ENCODE measurements around the gene ADGRD2. TPM values are rescaled to one million over a fixed set of nuclear protein-coding genes. Genes with fewer than 3 reads are reported as not detected.

ADGRD2 gene
- total RNA-seq, 1 donor from 2014 or later = 0.78 TPM

DNA sequence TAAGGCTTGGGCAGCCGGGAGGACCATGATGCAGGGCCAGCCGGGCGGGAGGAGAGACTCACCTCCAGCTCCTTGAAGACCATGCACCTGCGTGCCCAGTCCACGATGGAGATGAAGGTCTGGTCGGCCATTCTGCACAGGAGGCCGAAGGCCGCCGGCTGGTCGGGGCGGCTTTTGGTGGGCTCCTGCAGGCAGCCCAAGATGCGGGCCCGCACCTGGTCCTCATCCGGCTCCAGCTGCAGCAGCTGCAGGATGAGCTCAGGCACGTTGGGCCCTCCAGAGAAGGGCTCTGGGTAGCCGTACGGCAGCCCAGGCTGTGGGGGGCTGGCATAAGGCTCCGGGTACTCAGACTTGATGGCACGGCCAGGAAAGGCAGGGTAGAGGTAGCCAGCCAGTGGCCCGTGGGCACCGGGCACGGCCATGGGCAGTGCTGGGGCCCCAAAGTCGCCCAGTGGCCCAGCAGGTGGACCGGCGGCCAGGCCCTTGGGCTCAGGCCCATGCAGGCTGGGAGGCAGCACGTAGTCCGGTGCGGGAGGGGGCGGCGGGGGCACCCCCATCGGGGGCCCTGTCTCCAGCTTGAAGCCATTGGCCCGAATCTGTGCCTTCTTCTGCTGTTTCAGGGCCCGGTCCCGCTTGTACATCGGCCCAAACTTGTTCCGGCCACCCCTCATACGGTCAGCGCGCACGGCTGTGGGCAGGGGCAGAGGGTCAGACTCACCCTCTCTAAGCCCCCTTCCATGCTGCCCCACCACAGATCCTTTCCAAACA lies 50.0 kb downstream of the ADGRD2 start:
- H3K4me3 Mint-ChIP-seq = no peak overlapping the region
- no peak overlapping the region for H3K27ac Mint-ChIP-seq
- H3K27me3 Mint-ChIP-seq (ENCODE audit: low read depth) = peaks cover 65% of the 10 kb centered on the region
- peaks cover 7% of the 10 kb centered on the region for H3K4me1 Mint-ChIP-seq
- no peak for DNase-seq (ENCODE audit: low spot score in 2 of 2, unreplicated experiment in 2 of 2)
- TF ChIP-seq, protein P1, sequence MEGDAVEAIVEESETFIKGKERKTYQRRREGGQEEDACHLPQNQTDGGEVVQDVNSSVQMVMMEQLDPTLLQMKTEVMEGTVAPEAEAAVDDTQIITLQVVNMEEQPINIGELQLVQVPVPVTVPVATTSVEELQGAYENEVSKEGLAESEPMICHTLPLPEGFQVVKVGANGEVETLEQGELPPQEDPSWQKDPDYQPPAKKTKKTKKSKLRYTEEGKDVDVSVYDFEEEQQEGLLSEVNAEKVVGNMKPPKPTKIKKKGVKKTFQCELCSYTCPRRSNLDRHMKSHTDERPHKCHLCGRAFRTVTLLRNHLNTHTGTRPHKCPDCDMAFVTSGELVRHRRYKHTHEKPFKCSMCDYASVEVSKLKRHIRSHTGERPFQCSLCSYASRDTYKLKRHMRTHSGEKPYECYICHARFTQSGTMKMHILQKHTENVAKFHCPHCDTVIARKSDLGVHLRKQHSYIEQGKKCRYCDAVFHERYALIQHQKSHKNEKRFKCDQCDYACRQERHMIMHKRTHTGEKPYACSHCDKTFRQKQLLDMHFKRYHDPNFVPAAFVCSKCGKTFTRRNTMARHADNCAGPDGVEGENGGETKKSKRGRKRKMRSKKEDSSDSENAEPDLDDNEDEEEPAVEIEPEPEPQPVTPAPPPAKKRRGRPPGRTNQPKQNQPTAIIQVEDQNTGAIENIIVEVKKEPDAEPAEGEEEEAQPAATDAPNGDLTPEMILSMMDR (IDR thresholded peaks at IDR 0.05; ENCODE audit: unreplicated experiment) = no peak
- no peaks in the 10 kb centered on the region for H3K36me3 Mint-ChIP-seq
- H3K9me3 Mint-ChIP-seq = no peaks in the 10 kb centered on the region

DNA sequence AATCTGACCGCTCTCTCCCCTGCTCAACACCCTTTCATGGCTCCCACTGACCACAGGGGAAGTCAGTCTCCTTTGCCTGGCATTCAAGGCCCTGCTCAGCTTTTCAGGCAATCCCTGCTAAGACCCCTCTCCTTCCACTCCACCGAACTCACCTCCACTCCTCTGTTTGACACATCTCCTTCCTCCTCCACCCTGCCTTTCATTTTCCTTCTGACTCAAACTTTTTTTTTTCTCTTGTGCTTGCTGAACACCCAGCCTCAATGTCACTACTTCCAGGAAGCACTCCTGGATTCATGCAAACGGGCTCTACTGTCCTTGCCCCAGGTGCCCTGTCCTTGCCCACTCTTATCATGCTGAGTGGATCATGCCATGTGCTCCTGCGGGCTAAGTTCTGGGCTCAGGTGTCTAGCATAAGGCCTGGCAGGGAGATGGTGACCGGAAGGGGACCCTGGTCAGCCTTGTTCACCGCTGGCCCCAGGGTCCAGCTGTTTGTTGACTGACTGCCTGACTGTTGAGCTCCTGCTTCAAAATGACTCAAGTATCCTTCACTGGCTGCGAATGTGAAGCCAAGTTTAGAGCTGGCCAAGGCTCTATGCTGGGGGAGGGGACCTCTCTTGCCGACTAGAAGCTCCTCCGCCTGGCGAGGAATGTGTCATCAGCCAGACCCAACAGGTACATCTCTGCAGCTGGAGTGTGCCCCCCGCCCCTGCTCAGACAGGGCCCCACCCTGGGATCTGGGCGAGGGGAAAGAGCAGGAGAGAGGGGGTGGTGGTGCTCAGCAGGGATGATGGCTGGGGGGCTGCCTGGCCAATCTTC lies 50.8 kb downstream of the ADGRD2 start:
- TF ChIP-seq, protein P1 (IDR thresholded peaks at IDR 0.05; ENCODE audit: unreplicated experiment) = no peak
- no peak overlapping the region for H3K27ac Mint-ChIP-seq
- H3K27me3 Mint-ChIP-seq (ENCODE audit: low read depth) = peaks cover 70% of the 10 kb centered on the region
- H3K9me3 Mint-ChIP-seq = no peaks in the 10 kb centered on the region
- H3K4me1 Mint-ChIP-seq = peaks cover 7% of the 10 kb centered on the region
- no peaks in the 10 kb centered on the region for H3K36me3 Mint-ChIP-seq
- H3K4me3 Mint-ChIP-seq = no peak overlapping the region
- no peak for DNase-seq (ENCODE audit: low spot score in 2 of 2, unreplicated experiment in 2 of 2)

DNA sequence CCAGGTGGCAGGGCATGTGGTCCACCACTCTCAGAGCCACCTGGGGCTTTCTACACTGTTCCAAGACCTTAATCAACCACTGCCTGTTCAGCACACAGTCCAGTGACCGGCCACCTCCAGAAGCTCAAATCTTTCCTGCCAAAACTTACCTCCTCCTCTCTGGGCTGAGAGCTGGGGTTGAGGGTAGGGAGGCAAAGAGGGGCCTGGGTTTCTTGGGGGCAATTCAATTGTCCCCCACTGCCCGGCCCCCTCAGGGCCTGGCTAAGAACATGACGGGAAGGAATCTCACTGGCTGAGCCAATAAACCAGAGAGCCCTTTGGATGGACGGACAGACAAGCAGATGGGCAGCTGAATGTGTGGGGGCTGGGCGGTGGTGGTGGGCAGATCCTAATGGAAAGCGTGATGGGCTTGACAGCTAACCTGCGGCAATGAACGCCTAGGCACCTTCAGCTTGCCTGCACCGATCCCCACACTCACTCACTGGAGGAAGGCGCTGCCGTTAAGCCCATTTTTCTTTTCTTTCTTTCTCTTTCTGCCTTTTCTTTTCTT lies 51.6 kb downstream of the ADGRD2 start:
- no peak for DNase-seq (ENCODE audit: low spot score in 2 of 2, unreplicated experiment in 2 of 2)
- Mint-ChIP-seq H3K9me3 (no peaks in the 10 kb centered on the region), H3K27ac (no peak overlapping the region), H3K4me1 (peaks cover 7% of the 10 kb centered on the region), H3K27me3 (ENCODE audit: low read depth) (peaks cover 76% of the 10 kb centered on the region), H3K36me3 (no peaks in the 10 kb centered on the region), H3K4me3 (no peak overlapping the region)
- TF ChIP-seq, protein P1 (IDR thresholded peaks at IDR 0.05; ENCODE audit: unreplicated experiment) = no peak

DNA sequence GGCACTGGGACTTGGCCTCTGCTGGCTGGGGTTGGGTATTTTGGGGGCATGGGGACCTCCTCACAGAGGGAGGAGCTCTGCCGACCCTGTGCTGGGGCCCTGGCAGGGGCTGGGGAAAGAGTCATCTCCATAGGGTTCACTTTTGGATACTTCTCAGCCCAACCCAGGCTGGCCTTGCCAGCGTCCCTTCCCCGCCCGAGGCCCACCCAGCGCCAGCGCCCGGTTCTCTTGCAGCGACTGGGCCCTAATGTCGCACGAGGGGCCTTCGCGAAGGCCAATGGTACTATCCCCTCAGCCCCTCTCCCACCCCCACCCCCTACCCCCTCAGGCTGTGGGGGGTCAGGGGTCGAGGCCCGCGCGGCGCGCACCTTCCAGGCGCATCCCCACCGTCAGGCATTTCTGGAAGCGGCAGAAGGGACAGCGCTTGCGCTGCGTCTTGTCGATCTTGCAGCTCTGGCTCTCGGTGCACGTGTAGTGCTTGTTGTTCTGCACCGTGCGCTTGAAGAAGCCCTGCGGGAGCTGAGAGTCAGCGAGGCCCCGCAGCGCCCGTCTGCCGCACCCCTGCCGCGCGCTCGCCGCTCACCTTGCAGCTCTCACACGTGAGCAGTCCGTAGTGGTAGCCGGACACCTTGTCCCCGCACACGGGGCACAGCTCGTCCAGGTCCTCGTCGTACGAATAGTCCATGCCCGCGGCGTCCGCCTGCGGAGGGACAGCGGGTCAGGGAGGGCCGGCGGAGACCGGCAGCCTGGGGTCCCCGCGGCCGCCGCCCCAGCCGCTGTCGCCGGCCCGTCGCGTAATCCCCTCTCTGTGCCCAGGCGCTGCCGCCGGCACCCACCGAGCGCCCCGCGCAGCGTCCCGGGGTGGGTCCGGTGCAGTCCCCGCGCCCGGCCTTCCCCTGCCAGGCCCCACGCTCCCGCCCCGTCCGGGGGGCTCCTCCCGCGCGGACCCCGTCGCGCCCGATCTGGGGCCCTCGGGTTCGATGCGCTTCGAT lies 52.8 kb downstream of the ADGRD2 start:
- TF ChIP-seq, protein P1 (IDR thresholded peaks at IDR 0.05; ENCODE audit: unreplicated experiment) = no peak
- Mint-ChIP-seq H3K27me3 (ENCODE audit: low read depth) (peaks cover 71% of the 10 kb centered on the region), H3K4me3 (peak overlapping the region; percentile 46), H3K27ac (no peak overlapping the region), H3K36me3 (no peaks in the 10 kb centered on the region), H3K4me1 (peaks cover 7% of the 10 kb centered on the region), H3K9me3 (no peaks in the 10 kb centered on the region)
- DNase-seq (ENCODE audit: low spot score in 2 of 2, unreplicated experiment in 2 of 2) = no peak

Data from mesothelial cell of epicardium (in vitro differentiated cells).